Left lobe of liver (tissue), 2 donors: Measurements from ENCODE around the gene SBF1. TPM values are rescaled to one million over a fixed set of nuclear protein-coding genes. Genes with fewer than 3 reads are reported as not detected.

ENCODE experiments used
- ATAC-seq: fragments of 200-7000 bp; cut with Tn5 transposase; one replicate; pipeline ENCODE4 v1.9.1; 2020; ENCODE audit warnings: mild to moderate bottlenecking, moderate library complexity
- DNase-seq: peaks from one replicate; pipeline ENCODE4 v3.0.0-alpha.2; 2020; ENCODE audit warnings: low spot score
- total RNA-seq: library from RNA; stranded (reverse); gene quantifications from one replicate; pipeline ENCODE4 v1.2.1, GENCODE V29; 2021
- donor health status: DM: no; HTN: no; CAD: no; lungs with moderate emphysema.
- donor health status: DM: no; HTN: yes; CAD: no.

Gene SBF1
- total RNA-seq, 1 donor from 2014 or later, result 31.2 TPM

DNA sequence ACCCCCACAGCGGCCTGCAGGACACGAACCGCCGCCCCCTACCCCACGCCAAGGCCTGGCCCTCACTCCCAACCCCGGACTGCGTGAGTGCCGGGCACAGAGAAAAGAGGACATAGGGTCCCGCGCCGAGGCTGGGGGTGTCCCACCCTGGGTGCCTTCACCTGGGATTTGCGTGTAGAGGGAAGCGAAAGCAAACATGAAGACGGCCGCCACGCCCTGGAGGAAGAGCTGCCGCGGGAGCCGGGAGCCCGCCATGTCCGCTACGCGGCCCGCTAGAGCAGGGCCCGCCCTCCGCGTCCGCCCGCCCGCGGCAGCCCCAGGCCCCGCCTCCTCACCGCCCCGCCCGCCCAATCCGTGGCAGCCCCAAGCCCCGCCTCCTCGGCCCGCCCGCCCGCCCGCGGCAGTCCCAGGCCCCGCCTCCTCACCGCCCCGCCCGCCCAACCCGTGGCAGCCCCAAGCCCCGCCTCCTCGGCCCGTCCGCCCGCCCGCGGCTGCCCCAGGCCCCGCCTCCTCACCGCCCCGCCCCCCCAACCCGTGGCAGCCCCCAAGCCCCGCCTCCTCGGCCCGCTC, 32.7 kb upstream of the SBF1 start, which contains the start of gene LMF2:
Gene LMF2, minus strand, starts transcription at position 282 of the 570 bp plus-strand sequence. Its CDS starts 27 bp downstream, at position 255.
- ATAC-seq, result peak; percentile 84
- DNase-seq, result peak; percentile 92

DNA sequence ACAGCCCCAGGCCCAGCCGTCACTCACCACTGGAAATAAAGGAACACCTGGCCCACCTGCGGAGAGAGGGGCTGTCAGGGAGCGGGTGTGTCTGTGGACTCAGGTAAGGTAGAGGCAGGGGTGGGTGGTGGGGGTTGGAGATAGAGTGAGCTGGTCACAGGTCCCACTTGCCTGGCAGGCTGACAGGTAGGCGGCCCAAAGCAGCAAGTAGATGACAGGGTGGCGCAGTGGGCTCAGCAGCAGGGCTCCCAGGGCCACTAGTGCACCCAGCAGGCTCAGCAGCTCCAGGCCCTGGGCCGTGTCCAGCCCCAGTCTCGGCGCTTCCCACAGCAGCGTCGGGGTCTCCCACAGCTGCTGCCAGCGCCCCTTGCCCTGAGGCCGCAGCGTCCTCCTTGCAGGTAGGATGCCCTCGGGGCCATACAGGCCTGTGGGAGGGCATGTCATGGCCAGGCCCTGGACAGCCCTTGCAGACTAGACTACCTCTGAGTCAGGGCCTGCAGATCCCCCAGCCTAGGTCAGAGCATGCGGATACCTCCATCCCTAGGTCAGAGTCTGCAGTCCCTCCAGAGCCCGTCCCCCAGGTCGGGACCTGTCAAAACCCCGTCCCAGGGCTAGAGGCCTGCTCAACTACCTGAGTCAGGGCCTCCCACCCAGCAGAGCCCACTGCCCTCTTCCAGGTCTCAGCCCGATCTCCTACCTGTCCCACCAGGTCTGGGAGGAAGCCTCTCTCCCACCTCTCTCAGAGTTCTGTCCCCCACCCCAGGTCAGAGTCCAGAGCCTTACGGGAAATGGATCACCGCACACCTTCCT, 32.0 kb upstream of the SBF1 start:
- no peak for DNase-seq
- peak; percentile 1 for ATAC-seq

DNA sequence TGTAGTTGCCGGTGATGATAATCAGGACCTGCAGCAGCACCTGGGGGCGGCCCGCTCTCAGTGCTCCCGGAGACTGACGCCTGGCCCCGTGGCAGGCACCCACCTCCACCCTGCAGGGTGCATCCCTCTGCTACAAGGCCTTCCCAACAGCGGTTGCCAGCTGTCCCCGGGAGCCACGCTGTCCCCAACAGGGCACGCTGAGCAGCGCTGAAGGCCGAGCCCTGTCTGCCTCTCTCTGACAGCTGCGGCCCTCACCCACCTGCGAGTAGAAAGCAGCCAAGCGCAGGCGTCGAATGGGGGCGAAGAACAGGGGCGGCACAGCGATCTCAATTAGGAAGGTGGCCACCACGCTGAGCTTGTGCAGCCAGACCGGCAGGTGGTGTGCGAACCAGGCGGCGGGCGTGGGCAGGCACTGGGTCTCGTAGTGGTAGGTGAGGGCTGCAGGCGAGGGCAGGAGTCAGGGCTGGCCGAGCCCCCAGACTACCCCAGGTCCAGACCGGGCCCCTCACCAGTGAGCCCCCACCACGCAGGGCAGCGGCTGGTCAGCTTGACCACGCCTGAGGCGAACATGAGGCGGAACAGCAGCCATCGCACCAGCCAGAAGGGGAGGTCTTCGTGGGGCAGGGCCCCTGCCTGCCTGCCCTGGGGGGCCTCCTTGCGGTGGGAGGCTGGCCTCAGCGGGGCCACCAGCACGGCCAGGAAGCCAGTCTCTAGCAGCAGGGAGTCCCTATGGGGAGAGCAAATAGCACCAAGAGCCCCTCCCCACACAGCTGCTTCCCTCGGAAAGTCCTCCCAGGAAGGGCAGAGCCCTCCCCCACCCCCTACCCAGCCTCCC, 31.2 kb upstream of the SBF1 start:
- DNase-seq, result no peak
- no peak for ATAC-seq

DNA sequence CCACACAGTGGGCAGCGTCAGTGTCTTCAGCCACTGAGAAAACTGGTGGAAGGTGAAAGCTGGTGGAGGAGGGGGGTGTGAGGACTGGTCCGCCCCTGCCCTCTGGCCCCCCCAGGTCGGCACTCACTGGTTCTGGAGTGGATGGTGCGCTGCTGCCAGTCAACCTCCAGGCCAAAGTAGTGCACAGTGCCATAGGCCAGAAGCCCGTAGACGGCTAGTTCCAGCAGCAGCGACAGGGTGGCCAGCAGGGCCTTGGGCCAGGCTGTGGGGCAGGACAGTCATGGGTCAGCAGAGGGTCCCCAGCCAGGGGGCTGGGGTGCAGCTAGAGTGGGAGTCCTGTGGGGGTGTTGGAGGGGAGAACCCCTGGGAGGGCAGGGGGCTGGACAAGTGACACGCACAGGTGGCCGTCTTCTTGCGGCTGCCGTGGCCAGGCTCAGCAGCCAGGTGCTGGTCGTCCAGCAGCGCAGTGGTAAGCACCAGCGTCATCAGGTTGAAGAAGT, 30.5 kb upstream of the SBF1 start:
- DNase-seq (no peak), ATAC-seq (no peak)

DNA sequence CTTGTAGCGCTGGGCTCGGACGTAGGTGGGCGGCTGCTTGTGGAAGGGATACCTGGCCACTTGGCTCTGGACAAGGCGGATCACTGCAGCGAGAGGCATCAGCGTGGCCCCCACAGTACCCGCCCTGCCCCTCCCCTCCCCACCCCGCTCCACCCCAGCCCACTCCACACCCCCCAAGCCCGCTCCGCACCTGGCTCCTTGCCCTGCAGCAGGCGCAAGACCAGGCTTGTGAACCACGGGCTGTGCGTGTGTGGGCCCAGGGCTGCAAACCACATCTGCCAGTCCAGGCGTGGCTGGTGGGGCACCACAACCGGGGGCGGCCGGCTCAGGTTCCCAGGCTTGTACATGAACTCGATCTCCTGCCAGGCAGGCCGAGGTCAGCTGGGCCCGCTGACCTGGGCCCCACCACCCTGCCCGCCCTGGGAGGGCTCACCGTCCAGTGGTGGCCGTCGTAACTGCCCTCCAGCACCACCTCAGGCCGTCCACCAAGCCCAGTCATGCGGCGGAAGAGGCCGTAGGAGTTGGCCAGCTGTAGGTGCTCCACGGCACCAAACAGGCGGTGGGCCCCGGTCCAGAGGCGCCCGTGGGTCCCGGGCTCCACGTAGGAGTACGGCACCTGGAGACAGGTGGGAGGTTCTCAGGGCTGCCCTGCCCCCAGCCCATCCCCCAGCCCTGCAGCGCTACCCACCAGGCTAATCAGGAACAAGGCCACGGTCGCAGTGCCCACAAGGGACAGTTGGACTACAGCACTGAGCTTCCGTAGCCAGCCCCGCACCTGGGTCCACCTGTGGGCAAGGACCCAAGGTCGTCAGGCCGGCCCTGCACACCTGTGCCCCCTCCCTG, 29.8 kb upstream of the SBF1 start:
- DNase-seq (no peak), ATAC-seq (no peak)

DNA sequence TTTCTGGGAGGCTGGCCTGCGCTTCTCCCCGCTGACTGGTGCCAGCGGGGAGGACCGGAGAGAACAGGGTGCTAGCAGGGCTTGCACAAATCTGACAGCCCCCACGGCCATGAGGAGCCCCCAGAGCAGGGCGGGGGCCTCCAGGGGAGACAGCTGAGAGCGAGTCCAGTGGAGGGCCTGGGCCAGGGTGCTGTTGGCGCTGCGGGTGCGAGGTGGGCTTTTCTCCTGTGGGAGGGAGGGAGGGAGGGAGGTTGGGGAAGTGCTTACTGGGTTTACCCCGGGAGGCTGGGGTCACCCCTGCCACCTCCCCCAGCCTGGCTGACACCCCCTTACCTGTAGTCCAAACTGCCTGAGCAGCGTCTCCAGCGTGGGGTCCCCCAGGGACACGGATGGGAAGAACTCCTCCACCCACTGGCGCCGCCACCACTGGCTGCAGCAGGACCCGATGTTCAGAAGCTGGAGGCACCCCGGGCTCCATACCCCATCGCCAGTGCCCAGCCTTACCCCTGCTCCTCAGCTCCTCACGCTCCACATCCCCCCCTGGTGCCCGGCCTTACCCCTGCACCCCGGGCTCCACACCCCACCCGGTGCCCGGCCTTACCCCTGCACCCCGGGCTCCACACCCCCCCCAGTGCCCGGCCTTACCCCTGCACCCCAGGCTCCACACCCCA, 28.8 kb upstream of the SBF1 start:
- ATAC-seq (no peak), DNase-seq (no peak)

DNA sequence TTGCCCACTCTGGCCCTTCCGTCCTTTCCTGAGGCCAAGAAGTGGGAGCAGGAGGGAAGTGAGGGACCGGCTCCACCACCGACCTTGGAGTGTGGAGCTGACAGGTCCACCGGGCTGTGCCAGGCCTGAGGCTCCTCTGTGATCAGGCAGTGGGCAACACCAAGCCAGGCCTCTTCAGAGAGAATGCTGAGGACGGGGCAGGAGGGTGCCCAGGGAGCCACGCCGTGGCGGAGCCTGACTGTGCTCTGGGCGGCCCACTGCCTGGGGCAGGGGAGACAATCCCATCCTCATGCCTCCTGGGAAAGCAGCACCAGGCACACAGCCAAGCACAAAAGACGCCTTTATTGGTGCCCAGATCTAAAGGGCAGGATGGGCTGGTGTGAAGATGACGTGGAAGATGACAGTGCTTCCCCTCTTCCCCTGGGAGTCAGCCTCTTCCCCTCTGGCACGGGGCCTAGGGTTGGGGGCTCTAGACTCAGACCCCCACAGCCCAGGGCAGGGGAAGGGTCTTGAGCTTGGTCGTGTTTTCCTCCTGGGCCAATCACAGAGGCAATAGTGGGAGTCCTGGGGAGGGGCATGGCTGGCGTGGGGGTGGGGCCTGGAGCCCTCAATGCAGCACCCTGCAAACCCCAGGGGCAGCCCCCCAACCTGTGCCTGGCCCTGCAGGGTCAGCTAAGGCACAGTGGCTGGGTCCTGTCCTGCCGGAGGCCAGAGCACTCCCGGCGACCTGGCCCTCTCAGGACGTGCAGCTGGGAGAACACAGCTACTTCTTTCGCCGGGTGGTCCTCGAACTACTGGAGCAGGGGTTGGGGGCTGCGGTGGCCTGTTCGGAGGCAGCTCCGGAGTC, 28.0 kb upstream of the SBF1 start:
- no peak for DNase-seq
- ATAC-seq, result no peak

DNA sequence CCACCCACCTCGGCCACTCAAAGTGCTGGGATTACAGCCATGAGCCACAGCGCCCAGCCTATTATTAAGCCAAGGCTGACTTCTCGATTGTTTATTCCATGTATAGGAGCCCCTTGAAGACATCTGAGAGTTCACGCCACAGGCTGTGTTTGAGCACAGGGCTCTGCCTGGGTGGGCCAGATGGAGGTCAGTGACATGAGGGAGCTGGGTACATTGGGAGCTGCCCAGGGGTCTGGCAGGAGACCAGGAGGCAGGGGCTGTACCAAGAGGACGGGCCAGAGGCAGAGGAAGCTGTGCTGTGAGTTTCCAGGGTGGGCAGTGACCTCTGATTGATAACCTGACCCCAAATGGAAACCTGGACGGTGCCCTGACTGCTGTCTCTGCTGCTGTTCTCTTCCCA, 27.3 kb upstream of the SBF1 start:
- no peak for DNase-seq
- ATAC-seq, result no peak

DNA sequence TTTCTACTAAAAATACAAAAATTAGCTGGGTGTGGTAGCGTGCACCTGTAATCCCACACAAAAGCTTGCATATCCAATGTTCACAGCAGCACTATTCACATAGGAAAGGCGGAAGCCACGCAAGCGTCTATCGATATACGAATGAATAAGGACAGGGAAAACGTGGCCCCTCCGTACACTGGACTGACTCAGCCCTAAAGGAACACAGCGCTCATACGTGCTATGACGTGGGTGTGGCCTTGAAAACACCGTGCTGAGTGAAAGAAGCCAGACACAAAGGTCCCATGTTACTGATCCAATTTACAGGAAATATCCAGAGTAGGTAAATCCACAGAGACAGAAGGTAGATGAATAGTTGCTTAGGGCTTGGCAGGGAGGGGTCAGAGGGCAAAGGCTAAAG, 25.6 kb upstream of the SBF1 start:
- DNase-seq, result no peak
- no peak for ATAC-seq

DNA sequence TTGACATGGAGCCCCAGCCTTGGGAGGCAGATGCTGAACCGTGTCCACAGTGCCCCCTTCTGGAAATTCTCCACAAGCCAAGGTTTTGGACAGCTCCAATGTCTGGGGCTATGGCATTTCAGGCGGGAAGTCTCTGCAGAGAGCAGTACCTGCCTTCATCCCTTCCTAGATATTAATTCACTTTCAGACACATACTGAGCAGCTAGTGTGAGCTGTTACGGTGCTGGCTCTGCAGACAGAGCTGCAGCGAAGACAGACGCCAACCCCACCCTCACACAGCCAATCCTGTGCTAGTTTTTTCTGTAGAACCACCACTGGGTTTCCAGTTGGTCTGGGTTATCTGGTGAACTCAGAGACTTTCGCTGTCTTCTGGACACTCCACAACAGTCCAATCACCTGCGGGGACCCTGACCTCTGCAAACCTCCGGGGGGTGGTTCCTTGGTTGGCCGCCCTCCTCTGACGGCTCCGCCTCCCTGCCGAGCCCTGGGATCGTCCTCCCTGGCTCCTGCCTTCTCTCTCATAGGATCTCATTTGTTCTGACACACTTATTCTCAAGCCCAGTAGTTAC, 23.6 kb upstream of the SBF1 start:
- ATAC-seq (peak; percentile 94), DNase-seq (peak; percentile 84)

DNA sequence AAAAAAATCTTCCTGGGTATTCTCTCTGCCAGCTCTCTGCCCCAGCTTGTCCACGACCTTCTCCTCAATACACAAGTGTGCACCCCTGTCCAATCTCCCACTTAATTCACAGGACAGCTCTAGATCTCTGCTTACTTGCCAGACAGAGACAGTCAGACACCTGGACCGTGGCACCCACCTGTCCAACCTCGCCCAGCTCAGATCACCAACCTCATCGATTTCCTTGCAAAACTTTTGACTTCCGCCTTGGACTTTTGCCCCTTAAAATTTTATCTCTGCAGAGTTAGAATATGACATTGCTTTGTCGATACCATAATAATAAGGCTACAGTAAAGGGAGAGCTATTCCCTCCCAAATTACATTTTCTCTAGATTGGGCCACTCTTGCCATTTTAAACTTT, 22.3 kb upstream of the SBF1 start:
- no peak for DNase-seq
- ATAC-seq, result no peak

DNA sequence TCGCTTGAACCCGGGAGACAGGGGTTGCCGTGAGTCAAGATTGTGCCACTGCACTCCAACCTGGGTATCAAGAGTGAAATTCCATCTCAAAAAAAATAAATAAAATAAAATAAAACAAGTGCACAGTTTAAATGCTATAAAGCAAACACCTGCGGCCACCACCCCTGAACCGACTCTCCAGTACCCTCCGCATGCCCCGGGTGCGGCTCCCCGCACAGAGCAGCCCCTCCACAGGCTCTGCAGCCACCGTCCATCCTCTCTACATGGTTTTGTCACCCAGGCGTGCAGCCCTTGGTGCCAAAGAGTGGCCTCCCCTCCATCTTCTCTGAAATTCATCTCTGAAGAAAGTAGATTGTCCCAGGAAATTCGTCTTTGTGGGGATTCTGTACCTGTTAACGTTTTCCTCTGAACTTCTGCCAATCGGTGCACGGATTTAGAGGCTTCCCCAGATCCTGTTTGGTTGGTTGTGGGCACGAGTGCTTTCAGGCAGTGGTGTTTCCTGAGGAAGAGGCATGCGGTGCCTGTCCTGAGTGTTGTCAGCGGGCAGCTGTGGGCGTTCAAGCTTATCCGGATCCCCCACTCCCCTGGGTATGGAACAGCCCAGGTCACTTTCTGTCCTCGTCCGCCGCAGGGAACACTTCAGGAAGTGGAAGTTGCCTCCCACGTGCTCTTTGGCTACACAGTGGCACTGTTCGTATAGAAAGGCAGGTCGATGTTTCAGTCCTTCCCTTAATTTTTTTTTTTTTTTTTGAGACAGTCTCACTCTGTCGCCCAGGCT, 15.9 kb upstream of the SBF1 start:
- ATAC-seq, result no peak

DNA sequence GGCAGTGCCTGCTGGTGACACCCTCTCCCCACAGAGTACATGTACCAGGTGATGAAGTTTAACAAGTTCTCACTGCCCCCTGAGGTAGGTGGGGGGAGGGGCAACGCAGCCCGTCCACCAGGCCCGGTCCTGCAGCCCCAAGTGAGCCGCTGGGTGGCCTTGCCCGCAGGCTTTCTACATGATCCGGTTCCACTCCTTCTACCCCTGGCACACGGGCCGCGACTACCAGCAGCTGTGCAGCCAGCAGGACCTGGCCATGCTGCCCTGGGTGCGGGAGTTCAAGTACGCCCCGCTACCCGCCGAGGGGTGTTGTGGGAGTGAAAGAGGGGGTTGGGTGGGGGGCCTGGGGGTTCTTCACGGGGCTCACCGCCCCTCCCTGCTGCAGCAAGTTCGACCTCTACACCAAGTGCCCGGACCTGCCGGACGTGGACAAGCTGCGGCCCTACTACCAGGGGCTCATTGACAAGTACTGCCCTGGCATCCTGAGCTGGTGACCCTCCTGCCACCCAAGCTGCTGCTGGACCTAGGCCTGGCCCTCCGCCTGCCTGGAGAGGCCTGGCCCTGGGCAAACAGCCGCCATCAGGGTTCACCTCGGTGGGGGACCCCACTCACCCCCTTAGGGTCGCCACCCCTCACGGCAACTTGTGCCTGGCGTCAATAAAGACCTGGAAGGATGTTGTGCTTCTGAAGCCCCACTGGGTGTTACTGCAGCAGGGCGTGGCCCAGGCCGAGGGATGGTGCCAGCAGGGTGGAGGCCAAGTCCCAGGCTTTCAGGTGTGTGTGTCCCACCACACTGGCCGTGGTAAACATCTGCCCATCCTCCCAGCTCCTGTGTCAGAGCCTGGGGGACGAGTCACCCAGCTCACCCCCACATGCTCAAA, 14.8 kb upstream of the SBF1 start:
- no peak for DNase-seq
- ATAC-seq, result no peak

More for the DNA sequence above, 15.9 kb upstream of the SBF1 start:
- DNase-seq, result no peak

DNA sequence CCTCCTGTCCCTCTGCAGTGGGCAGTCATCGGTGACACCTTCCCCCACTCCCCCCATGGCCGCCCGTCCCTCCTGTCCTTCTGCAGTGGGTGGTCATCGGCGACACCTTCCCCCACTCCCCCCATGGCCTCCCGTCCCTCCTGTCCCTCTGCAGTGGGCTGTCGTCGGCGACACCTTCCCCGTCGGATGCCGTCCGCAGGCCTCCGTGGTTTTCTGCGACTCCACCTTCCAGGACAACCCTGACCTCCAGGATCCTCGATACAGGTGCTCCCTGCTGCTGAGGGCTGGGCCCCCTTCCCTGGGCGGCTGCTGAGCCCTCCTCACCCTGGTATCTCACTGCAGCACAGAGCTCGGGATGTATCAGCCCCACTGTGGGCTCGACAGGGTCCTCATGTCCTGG, 14.1 kb upstream of the SBF1 start:
- no peak for DNase-seq

DNA sequence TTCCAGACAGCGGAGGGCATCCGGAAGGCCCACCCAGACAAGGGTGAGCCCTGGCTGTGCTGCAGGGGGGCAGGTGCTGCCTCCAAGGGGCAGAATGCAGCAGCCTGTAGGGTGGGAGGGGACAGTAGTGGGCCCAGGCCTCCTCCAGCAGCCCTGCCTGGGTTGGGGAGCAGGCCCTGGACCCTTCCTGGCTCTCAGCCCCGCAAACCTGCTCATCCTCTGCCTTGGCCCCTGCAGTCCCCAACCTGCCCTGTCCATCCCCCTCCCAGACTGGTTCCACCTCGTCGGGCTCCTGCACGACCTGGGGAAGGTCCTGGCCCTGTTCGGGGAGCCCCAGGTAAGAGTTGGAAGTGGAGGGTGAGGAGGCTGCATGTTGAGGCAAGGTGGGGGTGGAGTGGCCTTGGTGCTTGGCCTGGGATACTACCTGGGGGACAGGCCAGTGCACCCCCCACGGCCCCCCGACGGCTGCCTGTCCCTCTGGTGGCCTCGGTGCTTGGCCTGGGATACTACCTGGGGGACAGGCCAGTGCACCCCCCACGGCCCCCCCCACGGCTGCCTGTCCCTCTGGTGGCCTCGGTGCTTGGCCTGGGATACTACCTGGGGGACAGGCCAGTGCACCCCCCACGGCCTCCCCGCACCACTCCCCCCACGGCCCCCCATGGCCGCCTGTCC, 13.3 kb upstream of the SBF1 start:
- ATAC-seq (no peak), DNase-seq (no peak)

More for the DNA sequence above, 14.1 kb upstream of the SBF1 start:
- no peak for ATAC-seq

DNA sequence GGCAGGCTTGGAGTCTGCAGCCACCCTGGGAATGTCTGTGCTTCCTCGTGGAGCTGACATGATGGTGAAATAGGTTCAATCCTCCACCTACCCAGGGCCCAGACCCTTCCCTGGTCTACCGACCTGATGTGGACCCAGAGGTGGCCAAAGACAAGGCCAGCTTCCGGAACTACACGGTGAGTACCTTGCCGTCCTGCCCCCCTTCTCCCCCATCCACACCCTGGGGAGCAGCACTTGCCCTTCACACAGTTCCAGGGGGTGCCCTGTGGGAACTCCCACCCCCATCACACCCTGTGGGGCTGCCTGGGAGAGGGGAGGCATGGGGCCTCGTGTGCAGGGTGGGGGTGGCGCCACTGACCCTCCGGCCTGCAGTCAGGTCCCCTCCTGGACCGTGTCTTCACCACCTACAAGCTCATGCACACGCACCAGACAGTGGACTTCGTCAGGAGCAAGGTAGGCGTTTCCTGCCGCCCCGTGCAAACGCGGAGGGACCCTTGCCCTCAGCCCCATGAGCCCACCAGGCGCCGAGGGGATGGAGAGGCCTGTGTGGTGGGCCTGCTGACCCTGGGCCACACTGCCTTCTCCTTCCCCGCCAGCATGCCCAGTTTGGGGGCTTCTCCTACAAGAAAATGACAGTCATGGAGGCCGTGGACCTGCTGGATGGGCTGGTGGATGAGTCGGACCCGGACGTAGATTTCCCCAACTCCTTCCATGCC, 12.6 kb upstream of the SBF1 start:
- DNase-seq (no peak), ATAC-seq (no peak)
